Measurements from ENCODE around the gene GOSR2. TPM values are rescaled to one million over a fixed set of nuclear protein-coding genes. Genes with fewer than 3 reads are reported as not detected.

Gene GOSR2
- total RNA-seq, 1 experiment from 2014 or later, result 53.5 TPM

GRCh38 chr17:46901291-46901690 is 21.7 kb upstream of the GOSR2 start:
- H3T11ph ChIP-seq (ENCODE audit: low read length), result no peak overlapping the region
- no peak overlapping the region for H3K9ac ChIP-seq (ENCODE audit: extremely low read depth, insufficient read length, low read length)
- no peak overlapping the region for H3K27ac Mint-ChIP-seq
- DNase-seq, result peak; percentile 23
- H3K9me3 ChIP-seq (ENCODE audit: control insufficient read depth, low read depth, low read length), result no peaks in the 10 kb centered on the region
- H4K5ac ChIP-seq (ENCODE audit: insufficient read length, low read depth, low read length), result no peak overlapping the region
- H2AFZ ChIP-seq (ENCODE audit: low read length), result no peak overlapping the region
- H3K79me1 ChIP-seq (ENCODE audit: insufficient read depth, low read depth, low read length, poor library complexity, severe bottlenecking), result no peaks in the 10 kb centered on the region
- no peaks in the 10 kb centered on the region for H3K27me3 ChIP-seq (ENCODE audit: insufficient read depth, low read length)
- no peak overlapping the region for H2BK12ac ChIP-seq (ENCODE audit: insufficient read length, low read depth, low read length)
- H3K4me3 Mint-ChIP-seq, result no peak overlapping the region
- no peak overlapping the region for H4K8ac ChIP-seq (replicated peaks; ENCODE audit: insufficient read length, low read depth, low read length)
- H3K27ac ChIP-seq (ENCODE audit: insufficient read length, low read depth, low read length), result no peak overlapping the region
- H2AK5ac ChIP-seq (ENCODE audit: insufficient read length, low read length), result no peak overlapping the region
- H2BK15ac ChIP-seq (ENCODE audit: low read depth, low read length), result no peak overlapping the region
- no peaks in the 10 kb centered on the region for H3K79me2 ChIP-seq (ENCODE audit: insufficient read depth, low read length)
- H3K4me1 Mint-ChIP-seq, result peaks cover 11 to 14% of the 10 kb centered on the region in 2 experiments
- H4K91ac ChIP-seq (ENCODE audit: insufficient read length, low read depth, low read length), result no peak overlapping the region
- H3K4ac ChIP-seq (ENCODE audit: low read depth, low read length), result no peak overlapping the region
- no CpG with 5 or more reads among the region's 9 CpGs for WGBS (ENCODE audit: extremely low coverage, insufficient read length, low lambda C conversion rate)
- no peak overlapping the region for H3K56ac ChIP-seq (ENCODE audit: insufficient read length, low read depth, low read length)
- H2BK5ac ChIP-seq (ENCODE audit: insufficient read length, low read length), result no peak overlapping the region
- no peak overlapping the region for H2BK120ac ChIP-seq (ENCODE audit: low read depth, low read length, poor library complexity, severe bottlenecking)
- no peaks in the 10 kb centered on the region for H4K20me1 ChIP-seq (ENCODE audit: control insufficient read depth, insufficient read depth, insufficient read length)
- no peaks in the 10 kb centered on the region for H3K4me1 ChIP-seq (ENCODE audit: insufficient read depth, low read length)
- H3K23me2 ChIP-seq (ENCODE audit: insufficient read length, low read depth, low read length, poor library complexity, severe bottlenecking), result no peaks in the 10 kb centered on the region
- H3K4me2 ChIP-seq (ENCODE audit: insufficient read depth, insufficient read length, low read length), result no peak overlapping the region
- H3K23ac ChIP-seq (ENCODE audit: insufficient read length, low read depth, low read length), result no peak overlapping the region
- peaks cover 0 to 8% of the 10 kb centered on the region in 2 experiments; a peak in 3 of 5 replicates for H3K9me3 Mint-ChIP-seq
- H3K18ac ChIP-seq (ENCODE audit: insufficient read length, low read depth, low read length), result no peak overlapping the region
- H2BK20ac ChIP-seq (ENCODE audit: low read depth, low read length, poor library complexity, severe bottlenecking), result no peak overlapping the region
- H3K14ac ChIP-seq (ENCODE audit: insufficient read depth, low read length), result no peak overlapping the region
- no peak for TF ChIP-seq CTCF (conservative IDR thresholded peaks at IDR 0.05)
- H3K27me3 Mint-ChIP-seq (ENCODE audit: low read depth), result no peaks in the 10 kb centered on the region
- no peaks in the 10 kb centered on the region for H3K36me3 Mint-ChIP-seq (ENCODE audit: insufficient read depth in 1 of 3, low read depth in 3 of 3)

Data from H9 (cell line).